ENCODE data around the gene CAPN15. TPM values are rescaled to one million over a fixed set of nuclear protein-coding genes. Genes with fewer than 3 reads are reported as not detected.

CAPN15 gene
- total and polyA plus RNA-seq, 9 of the 15 experiments (the other 6 are each of a cell fraction or from before 2014, with no cell fraction given), result 0.62 to 111 (median 14.2) TPM

GRCh38 chr16:578870-579405 is 51.4 kb downstream of the CAPN15 start (continued):
- no peak for TF ChIP-seq ARID3A (IDR thresholded peaks at IDR 0.05; ENCODE audit: borderline replicate concordance, low read depth, low read length)
- TF ChIP-seq CEBPB (tag; IDR thresholded peaks at IDR 0.05), result no peak
- no peak for TF ChIP-seq HES1 (IDR thresholded peaks at IDR 0.05; ENCODE audit: low read depth)
- no peak for TF ChIP-seq TFAM (CRISPR knock-in tag; conservative IDR thresholded peaks at IDR 0.05)
- no peak for TF ChIP-seq ZMIZ1 (IDR thresholded peaks at IDR 0.05; ENCODE audit: low read depth in 2 of 2, low read length in 2 of 2)
- peak; percentile 99 for TF ChIP-seq CBFB (CRISPR knock-in tag; IDR thresholded peaks at IDR 0.05)
- no peak for TF ChIP-seq BCL6 (CRISPR knock-in tag; IDR thresholded peaks at IDR 0.05)
- 0 out of 4 replicates have a peak, but pooled peaks have one; percentile 26 to 36 for TF ChIP-seq TBL1XR1 (IDR thresholded peaks at IDR 0.05; ENCODE audit: low read length in 2 of 2)
- peak; percentile 79 for TF ChIP-seq ZNF592 (IDR thresholded peaks at IDR 0.05)
- TF ChIP-seq ELK1 (CRISPR knock-in tag; IDR thresholded peaks at IDR 0.05), result no peak
- peak; percentile 70 for TF ChIP-seq CBFA2T3 (IDR thresholded peaks at IDR 0.05)
- TF ChIP-seq NR3C1 (CRISPR knock-in tag; IDR thresholded peaks at IDR 0.05), result no peak
- TF ChIP-seq ZNF398 (CRISPR knock-in tag; IDR thresholded peaks at IDR 0.05), result no peak

Data from K562 (cell line).